HL-60 (cell line): Measurements from ENCODE around the gene SDK1.

Experiments used
- CTCF ChIP-seq: IDR thresholded peaks from one replicate; pipeline ENCODE4 v1.5.1; 2011; ENCODE audit warnings: low read length, control low read depth, inconsistent platforms; ENCODE audit not compliant: insufficient read depth
- POLR2AphosphoS5 ChIP-seq: IDR thresholded peaks from 2 replicates; pipeline ENCODE4 v1.6.1; 2012; ENCODE audit warnings: low read depth
- REST ChIP-seq: IDR thresholded peaks from 2 replicates; pipeline ENCODE4 v1.6.1; 2012; ENCODE audit warnings: low read depth; ENCODE audit not compliant: insufficient replicate concordance

- TF ChIP-seq POLR2AphosphoS5 (no peak), CTCF (no peak), REST (no peak)
Measured at GRCh38 chr7:3778345-3778744, 477.3 kb downstream of the SDK1 start.
